Motor neuron (in vitro differentiated cells): Measurements from ENCODE around the gene RPTOR. TPM values are rescaled to one million over a fixed set of nuclear protein-coding genes. Genes with fewer than 3 reads are reported as not detected.

Experiments used
- ATAC-seq, 8 experiments: fragments of 200-7000 bp; cut with Tn5 transposase; replicated peaks in 6 of 8; 2 replicates each; pipeline ENCODE4 v1.8.0; 2021; ENCODE audit warnings: mild to moderate bottlenecking in 8 of 8, moderate library complexity in 8 of 8
- H3K27ac ChIP-seq, 2 donors: fragments of 250-450 bp; sonication (Bioruptor Pico); 2 replicates each; pipeline ENCODE4 v1.9.0; 2021; ENCODE audit warnings: antibody characterized with exemption in 2 of 2, mild to moderate bottlenecking in 2 of 2, moderate library complexity in 1 of 2
- H3K4me1 ChIP-seq, 2 donors: fragments of 250-450 bp; sonication (Bioruptor Pico); replicated peaks in 1 of 2; 2 replicates each; pipeline ENCODE4 v1.6.1; 2021; ENCODE audit warnings: antibody characterized with exemption in 2 of 2, mild to moderate bottlenecking in 2 of 2, moderate library complexity in 1 of 2
- H3K4me3 ChIP-seq, 5 donors: fragments of 250-450 bp; sonication (Bioruptor Pico); 2 replicates each; pipeline ENCODE4 v1.9.0; 2021; ENCODE audit warnings: antibody characterized with exemption in 5 of 5, mild to moderate bottlenecking in 5 of 5, moderate library complexity in 4 of 5
- WGBS, 10 experiments: fragments of 450-650 bp; shearing (Covaris generic); methylation state at CpG; one replicate each; pipeline ENCODE4 v1.0.0; 2022; 5-methylcytosine and 5-hydroxymethylcytosine counted together
- in situ Hi-C, 9 experiments: fragments of 400-800 bp; cut with MboI; loops; one replicate each; pipeline ENCODE4 v1.15.0; 2021; ENCODE audit warnings: low sequenced_read_pairs in 9 of 9, low pct_unique_long_range_greater_than_20kb in 2 of 9; ENCODE audit not compliant: unreplicated experiment in 9 of 9
- total RNA-seq, 8 experiments: library from RNA; unstranded; fragments of 300-600 nt; gene quantifications; 2 replicates each; pipeline versions ENCODE4 v1.2.3 to v1.2.4, GENCODE V29; 2022

Gene RPTOR
- total RNA-seq, 8 experiments from 2014 or later: 15.6 to 53.3 (median 19.2) TPM

GRCh38 chr17:80591788-80592187 is 47.1 kb downstream of the RPTOR start:
- ATAC-seq: no peak
- in situ Hi-C loops: no loop called here
- Histone ChIP-seq H3K4me3 (no peak overlapping the region), H3K4me1 (peaks cover 8 to 10% of the 10 kb centered on the region in 2 donors), H3K27ac (no peak overlapping the region)
- 80 to 100% (median 98%) methylated on average over 1 to 3 of the region's 3 CpGs; no CpG with 5 or more reads in 2 of the 10 experiments for WGBS, 10 experiments

GRCh38 chr17:80592243-80592642 is 47.6 kb downstream of the RPTOR start:
- no peak overlapping the region for H3K27ac ChIP-seq
- H3K4me1 ChIP-seq: peaks cover 8 to 10% of the 10 kb centered on the region in 2 donors
- 60 to 100% (median 78%) methylated on average over 1 to 5 of the region's 5 CpGs; no CpG with 5 or more reads in 3 of the 10 experiments for WGBS, 10 experiments
- ATAC-seq: no peak
- in situ Hi-C loops: no loop called here
- H3K4me3 ChIP-seq: no peak overlapping the region

- H3K4me3 ChIP-seq: no peak overlapping the region
- peaks cover 8 to 10% of the 10 kb centered on the region in 2 donors for H3K4me1 ChIP-seq
- no peak for ATAC-seq
- H3K27ac ChIP-seq: no peak overlapping the region
- 78 to 100% (median 100%) methylated on average over 1 to 5 of the region's 8 CpGs; no CpG with 5 or more reads in 2 of the 10 experiments for WGBS, 10 experiments
- in situ Hi-C loops: no loop called here
These were observed 48.5 kb downstream of the RPTOR start for GRCh38 chr17:80593181-80593580.

GRCh38 chr17:80594431-80595269 is 50.0 kb downstream of the RPTOR start:
- peak in 4 of 8 experiments; percentile 13 to 50 (median 30) for ATAC-seq
- peaks cover 10 to 12% of the 10 kb centered on the region in 2 donors for H3K4me1 ChIP-seq
- no peak overlapping the region for H3K27ac ChIP-seq
- in situ Hi-C loops: no loop called here
- H3K4me3 ChIP-seq: no peak overlapping the region
- 21 to 85% (median 56%) methylated on average over 2 to 8 of the region's 9 CpGs; no CpG with 5 or more reads in 1 of the 10 experiments for WGBS, 10 experiments

GRCh38 chr17:80596760-80597608 is 52.3 kb downstream of the RPTOR start:
- peak in 3 of 8 experiments; percentile 8 to 37 (median 16) for ATAC-seq
- in situ Hi-C loops: no loop called here
- peaks cover 10 to 16% of the 10 kb centered on the region in 2 donors for H3K4me1 ChIP-seq
- no peak overlapping the region for H3K4me3 ChIP-seq
- H3K27ac ChIP-seq: no peak overlapping the region
- WGBS, 10 experiments: 75 to 100% (median 88%) methylated on average over 1 to 7 of the region's 12 CpGs; no CpG with 5 or more reads in 2 of the 10 experiments

GRCh38 chr17:80598813-80599545 is 54.3 kb downstream of the RPTOR start:
- WGBS, 10 experiments: 71 to 100% (median 92%) methylated on average over 1 to 5 of the region's 9 CpGs; no CpG with 5 or more reads in 2 of the 10 experiments
- Histone ChIP-seq H3K4me3 (no peak overlapping the region), H3K27ac (no peak overlapping the region), H3K4me1 (peaks cover 10 to 16% of the 10 kb centered on the region in 2 donors)
- no peak for ATAC-seq
- in situ Hi-C loops: no loop called here

GRCh38 chr17:80599546-80600305 is 55.1 kb downstream of the RPTOR start:
- 22 to 100% (median 91%) methylated on average over 1 to 6 of the region's 8 CpGs; no CpG with 5 or more reads in 4 of the 10 experiments for whole genome bisulfite sequencing, 10 experiments
- ATAC-seq: peak in 4 of 8 experiments; percentile 36 to 98 (median 92)
- Histone ChIP-seq H3K4me1 (peaks cover 6 to 10% of the 10 kb centered on the region in 2 donors), H3K4me3 (no peak overlapping the region), H3K27ac (no peak overlapping the region)
- in situ Hi-C loops: no loop called here

GRCh38 chr17:80601146-80601545 is 56.5 kb downstream of the RPTOR start:
- in situ Hi-C loops: no loop called here
- no peak for ATAC-seq
- H3K4me3 ChIP-seq: no peak overlapping the region
- 40 to 100% (median 97%) methylated on average over 1 to 3 of the region's 12 CpGs; no CpG with 5 or more reads in 6 of the 10 experiments for WGBS, 10 experiments
- peaks cover 0 to 8% of the 10 kb centered on the region in 2 donors for H3K4me1 ChIP-seq
- H3K27ac ChIP-seq: no peak overlapping the region

GRCh38 chr17:80603396-80603795 is 58.8 kb downstream of the RPTOR start:
- Histone ChIP-seq H3K27ac (no peak overlapping the region), H3K4me3 (no peak overlapping the region), H3K4me1 (peaks cover 0 to 8% of the 10 kb centered on the region in 2 donors)
- in situ Hi-C loops: no loop called here
- WGBS, 10 experiments: 50 to 97% (median 86%) methylated on average over 2 to 8 of the region's 10 CpGs; no CpG with 5 or more reads in 2 of the 10 experiments
- ATAC-seq: peak in 1 of 8 experiments; percentile 11

- peaks cover 0 to 8% of the 10 kb centered on the region in 2 donors for H3K4me1 ChIP-seq
- no peak overlapping the region for H3K4me3 ChIP-seq
- in situ Hi-C loops: no loop called here
- WGBS, 10 experiments: 70 to 100% (median 95%) methylated on average over 1 to 5 of the region's 5 CpGs; no CpG with 5 or more reads in 2 of the 10 experiments
- H3K27ac ChIP-seq: no peak overlapping the region
- ATAC-seq: no peak
These were observed 59.5 kb downstream of the RPTOR start for GRCh38 chr17:80604009-80604669.

GRCh38 chr17:80604670-80605010 is 60.0 kb downstream of the RPTOR start:
- in situ Hi-C loops: no loop called here
- no peak for ATAC-seq
- Histone ChIP-seq H3K4me3 (no peak overlapping the region), H3K27ac (no peak overlapping the region), H3K4me1 (peaks cover 0 to 4% of the 10 kb centered on the region in 2 donors)
- WGBS, 10 experiments: 58 to 100% (median 93%) methylated on average over 5 to 7 of the region's 7 CpGs; no CpG with 5 or more reads in 5 of the 10 experiments
